ENCODE measurements around the gene NDUFAF2. TPM values are rescaled to one million over a fixed set of nuclear protein-coding genes. Genes with fewer than 3 reads are reported as not detected.

NDUFAF2 gene, protein sequence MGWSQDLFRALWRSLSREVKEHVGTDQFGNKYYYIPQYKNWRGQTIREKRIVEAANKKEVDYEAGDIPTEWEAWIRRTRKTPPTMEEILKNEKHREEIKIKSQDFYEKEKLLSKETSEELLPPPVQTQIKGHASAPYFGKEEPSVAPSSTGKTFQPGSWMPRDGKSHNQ
- 24.8 and 34.3 TPM in 2 replicates for total RNA-seq

DNA sequence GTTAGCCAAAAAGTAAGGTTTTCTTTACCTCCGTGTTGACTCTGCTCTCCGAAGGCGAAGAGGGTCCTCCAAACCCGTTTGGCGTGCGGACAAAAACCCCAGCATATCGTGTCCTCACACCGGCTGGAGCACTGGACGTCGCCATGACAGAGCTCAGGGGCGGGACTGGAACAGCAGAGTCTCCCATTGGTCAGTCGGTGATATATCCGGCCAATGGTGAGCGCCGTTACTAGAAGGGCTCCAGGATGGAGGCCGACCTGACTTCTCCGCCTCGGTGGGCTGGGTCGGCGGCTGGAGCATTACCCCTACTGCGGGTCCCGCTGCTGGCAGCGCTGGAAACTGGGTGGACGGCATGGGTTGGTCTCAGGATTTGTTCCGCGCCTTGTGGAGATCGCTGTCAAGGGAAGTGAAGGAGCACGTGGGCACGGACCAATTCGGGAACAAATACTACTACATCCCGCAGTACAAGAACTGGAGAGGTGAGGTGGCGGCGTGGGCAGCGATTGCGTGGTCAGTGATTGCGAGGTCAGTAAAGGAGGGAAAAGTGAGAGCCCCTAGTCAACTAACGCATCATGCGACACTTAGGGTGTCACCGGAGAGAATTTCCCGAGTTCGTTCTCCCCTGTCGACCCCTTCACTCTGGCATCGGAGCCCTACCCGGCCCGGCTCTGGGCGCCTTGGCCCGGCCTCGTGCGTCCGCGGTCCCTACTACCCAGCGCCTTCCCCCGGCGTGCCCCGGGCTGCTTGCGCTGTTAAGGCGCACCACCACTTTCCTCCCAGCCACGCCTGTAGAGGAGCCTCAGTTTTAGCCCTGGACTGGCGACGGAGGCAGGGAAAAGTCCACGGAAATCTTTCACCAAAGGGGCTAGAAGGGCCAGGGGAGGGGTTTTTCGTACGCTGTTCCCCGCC, at the start of gene NDUFAF2, which contains the start of gene ERCC8:
Gene NDUFAF2 (plus strand): TSS at position 302 of the 909 bp plus-strand sequence. CDS start 51 bp downstream, at position 353.
Gene ERCC8 (minus strand): TSS at position 167 of the 909 bp plus-strand sequence. CDS start 62 bp downstream, at position 105.

DNA sequence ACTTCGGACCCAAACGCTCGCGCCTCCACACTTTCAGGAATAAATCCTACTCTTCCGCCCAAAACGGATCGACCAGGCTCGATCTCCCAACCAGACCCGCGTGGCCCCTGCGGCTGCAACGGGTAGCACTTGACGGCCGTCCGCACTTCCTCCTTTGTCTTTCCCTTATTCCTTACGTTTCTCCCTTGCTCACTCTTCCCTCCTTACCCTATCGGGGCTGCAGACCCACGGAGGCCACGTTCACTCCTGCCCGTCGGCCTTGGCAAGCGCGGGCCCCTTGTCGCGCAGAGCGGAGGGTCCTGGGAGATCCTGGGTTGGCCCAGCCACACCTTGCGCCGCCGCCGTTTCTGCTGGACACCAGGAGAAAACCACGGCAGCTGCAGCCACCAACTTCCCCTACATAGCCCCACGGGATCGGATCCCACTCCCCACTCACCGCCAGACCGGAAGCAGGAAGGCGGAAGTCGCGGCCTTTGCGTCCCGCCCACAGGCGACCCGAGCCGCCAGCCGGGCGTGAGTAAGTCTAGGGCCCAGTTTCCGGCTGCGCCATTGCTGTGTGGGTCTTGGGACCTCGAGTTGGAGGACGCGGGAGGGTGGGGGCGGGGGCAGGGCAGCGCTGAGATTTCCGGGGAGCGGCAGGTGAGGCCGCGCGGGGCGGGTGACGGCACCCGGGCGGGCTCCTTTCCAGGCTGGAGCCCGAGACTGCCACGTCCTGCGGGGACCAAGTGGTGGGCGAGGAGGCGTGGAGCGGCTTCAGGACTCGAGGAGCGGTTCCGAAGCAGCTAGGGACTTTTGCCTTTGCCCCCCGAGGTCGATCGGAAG, 217.2 kb downstream of the NDUFAF2 start, which contains the start of gene SMIM15:
Gene SMIM15 (minus strand): TSS at position 459 of the 822 bp plus-strand sequence. CDS start 2,297 bp downstream, outside the sequence.

Other genes starting within 250 kb of the NDUFAF2 start
- gene DEPDC1B, start 245.0 kb upstream of the NDUFAF2 start, total RNA-seq = 3.0 and 4.9 TPM in 2 replicates
- gene ELOVL7, start 100.9 kb upstream of the NDUFAF2 start, total RNA-seq = under 0.01 TPM in 1 of 2 replicates, not detected in the other
- 12.3 and 12.6 TPM in 2 replicates for gene ERCC8, start 135 bp upstream of the NDUFAF2 start, total RNA-seq
- 66.1 and 79.8 TPM in 2 replicates for gene SMIM15, start 217.3 kb downstream of the NDUFAF2 start, total RNA-seq